Retina (tissue), 1 donor: ENCODE results near the gene TSTD2.
"Not testable (repeated sequence)": the region's sequence is repeated elsewhere in the genome, so short reads cannot be mapped to it uniquely, and the experiment has no call there.

Experiments used
- DNase-seq: peaks from one replicate; pipeline ENCODE4 v3.0.0-alpha.2; 2016

TSTD2 gene

DNA sequence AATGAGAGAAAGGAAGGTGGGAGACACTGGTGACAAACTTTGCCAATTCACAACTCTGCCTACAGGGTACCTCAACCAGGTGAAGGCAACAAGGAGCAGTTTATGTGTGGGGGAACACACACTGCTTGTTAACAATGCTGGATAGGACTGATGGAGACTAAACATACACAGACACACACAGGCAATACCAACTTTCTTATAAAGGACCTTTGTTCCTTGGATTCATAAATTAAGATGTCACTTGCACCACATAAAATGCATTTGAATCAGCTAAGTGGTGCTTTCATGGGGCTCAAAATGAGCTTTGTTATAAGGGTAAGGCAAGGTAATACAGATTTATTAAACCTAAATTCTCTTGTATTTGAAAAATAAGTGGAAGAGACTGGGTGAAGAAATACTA lies 4.0 kb downstream of the TSTD2 start:
- no peak for DNase-seq

DNA sequence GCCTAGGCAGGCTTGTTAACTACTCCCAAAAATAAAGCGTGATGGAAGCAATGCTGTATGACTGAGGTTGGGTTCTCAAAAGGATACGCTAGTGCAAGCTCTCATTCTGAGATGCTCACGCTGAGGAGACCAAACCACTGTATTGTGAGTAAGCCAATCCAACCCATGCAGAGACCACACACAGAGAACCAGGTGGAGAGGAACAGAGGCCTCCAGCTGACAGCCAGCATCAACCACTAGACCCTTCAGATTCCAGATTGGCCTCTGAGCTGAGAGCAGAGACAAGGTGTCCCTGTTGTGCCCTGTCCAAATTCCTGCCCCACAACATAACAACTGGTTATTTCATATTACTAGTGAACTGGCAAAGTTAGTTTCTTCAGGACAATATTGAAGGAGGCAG lies 4.5 kb downstream of the TSTD2 start:
- no peak for DNase-seq

DNA sequence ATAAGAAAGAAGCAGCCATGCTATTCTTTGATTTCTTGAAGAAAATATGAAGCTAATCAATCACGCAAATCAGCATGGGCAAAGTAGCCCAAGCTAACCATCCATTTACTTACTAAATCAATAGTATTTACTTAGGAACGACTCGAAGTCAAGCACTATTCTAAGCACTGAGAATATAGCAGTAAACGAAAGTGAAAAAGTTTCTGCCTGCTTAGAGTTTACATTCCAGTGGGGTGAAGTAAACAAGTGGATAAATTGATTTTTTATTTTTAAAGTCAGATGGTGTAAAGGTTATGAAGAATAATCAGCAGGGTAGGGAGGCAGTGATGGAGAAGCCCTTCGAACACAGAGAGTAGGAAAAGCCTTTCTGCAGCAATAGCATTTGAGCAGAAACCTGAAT lies 5.5 kb downstream of the TSTD2 start:
- no peak for DNase-seq

DNA sequence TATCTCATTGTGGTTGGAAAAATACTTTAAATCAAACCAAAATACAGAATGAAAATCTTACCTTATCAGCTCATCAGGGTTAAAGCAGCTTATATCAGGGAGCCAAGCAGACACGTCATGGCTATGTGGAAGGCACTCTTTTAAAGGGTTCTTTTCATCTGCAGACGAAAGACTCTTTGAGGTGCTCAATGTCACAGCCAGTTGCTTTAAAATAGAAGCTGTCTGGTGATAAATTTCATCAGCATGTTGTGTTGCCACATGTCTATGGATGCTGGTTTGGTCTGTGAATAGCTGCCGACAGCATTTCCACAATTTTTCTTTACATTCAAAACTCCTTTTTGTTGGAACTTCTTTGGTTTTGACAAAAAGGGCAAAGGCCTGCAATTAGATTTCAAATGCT lies 7.5 kb downstream of the TSTD2 start:
- DNase-seq = no peak

DNA sequence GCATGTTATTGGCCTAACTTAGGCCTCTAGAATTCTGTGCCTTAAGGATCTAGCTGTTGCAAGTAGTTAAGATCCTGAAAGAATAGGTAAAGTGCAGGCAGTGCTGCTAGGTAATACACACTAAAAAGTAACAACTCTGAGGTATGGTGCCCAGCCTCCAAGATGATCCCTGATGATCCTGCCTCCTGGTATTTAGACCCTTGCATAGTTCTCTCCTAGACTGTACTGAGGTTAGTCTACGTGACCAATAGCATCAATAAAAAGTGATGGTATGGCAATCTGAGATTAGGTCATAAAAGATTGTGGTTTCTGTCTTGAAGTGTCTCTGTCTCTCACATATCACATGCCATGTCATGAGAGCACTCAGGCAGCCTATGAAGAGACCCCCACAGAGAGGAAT lies 9.2 kb downstream of the TSTD2 start:
- DNase-seq = no peak

DNA sequence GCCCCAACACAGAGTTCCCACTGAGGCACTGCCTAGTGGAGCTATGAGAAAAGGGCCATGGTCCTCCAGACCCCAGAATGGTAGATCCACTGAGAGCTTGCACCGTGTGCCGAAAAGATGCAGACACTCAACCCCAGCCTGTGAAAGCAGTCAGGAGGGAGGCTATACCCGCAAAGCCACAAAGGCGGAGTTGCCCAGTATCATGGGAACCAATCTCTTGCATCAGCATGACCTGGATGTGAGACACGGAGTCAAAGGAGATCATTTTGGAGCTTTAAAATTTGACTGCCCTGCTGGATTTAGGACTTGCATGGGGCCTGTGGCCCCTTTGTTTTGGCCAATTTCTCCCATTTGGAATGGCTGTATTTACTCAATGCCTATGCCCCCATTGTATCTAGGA lies 10.7 kb downstream of the TSTD2 start:
- not testable (repeated sequence) for DNase-seq

DNA sequence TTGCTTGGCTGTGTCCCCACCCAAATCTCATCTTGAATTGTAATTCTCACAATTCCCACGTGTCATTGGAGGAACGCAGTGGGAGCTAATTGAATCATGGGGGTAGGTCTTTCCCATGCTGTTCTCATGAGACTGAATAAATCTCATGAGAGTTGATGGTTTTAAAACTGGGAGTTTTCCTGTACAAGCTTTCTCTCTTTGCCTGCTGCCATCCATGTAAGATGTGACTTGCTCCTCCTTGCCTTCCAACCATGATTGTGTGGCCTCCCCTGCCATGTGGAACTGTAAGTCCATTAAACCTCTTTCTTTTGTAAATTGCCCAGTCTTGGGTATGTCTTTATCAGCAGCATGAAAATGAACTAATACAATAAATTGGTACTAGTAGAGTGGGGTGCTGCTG lies 13.1 kb downstream of the TSTD2 start:
- DNase-seq = not testable (repeated sequence)

DNA sequence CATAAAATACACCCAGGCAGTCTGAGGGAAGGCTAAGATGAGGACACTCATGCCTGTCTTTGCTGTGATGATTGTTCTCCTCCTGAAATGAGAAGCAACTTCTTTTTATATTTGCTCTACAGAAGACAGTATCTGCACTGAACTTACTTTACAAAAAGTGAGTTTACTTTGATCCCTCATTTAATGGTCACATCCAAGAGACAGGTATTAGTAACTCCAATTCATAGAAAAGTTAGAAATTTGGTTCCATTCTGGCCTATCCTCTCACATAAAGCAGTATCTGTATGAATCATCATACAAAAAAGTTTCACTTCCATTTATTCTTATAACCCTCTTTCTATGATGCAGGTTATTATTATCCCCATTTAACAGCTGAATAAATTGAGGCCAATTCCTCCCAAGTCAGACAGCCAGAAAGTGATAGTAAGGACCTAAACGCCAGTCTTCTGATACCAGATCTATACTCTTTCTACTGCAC lies 15.2 kb downstream of the TSTD2 start:
- DNase-seq = no peak

DNA sequence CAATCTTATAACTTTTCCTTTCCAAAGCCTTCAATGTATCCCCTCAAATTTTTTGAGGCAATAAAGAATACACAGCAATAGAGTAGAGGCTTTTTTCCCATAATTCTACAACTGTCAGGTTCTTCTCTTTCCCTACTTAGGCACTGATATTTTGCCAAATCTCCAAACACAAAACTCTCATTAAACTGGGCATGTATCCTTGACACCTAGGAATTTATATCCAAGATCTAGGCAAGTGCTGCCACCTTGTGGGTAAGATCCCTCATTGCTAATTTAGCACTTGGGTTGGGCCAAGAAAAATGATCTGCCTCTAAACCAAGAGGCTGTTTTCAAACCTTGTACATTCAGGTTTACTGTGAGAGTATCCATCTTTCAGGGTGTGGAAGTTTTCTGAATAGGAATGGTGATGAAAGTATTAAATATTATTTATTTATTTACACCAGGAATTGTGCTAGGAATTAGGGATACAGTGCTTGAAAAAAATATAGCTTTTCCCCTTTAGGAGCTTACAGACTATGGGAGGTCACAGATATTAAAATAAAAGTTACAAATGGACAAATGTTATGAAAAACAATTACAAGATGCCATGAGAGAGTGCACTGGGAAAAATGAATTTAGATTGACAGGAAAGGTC lies 17.6 kb downstream of the TSTD2 start:
- peak; percentile 45 for DNase-seq

DNA sequence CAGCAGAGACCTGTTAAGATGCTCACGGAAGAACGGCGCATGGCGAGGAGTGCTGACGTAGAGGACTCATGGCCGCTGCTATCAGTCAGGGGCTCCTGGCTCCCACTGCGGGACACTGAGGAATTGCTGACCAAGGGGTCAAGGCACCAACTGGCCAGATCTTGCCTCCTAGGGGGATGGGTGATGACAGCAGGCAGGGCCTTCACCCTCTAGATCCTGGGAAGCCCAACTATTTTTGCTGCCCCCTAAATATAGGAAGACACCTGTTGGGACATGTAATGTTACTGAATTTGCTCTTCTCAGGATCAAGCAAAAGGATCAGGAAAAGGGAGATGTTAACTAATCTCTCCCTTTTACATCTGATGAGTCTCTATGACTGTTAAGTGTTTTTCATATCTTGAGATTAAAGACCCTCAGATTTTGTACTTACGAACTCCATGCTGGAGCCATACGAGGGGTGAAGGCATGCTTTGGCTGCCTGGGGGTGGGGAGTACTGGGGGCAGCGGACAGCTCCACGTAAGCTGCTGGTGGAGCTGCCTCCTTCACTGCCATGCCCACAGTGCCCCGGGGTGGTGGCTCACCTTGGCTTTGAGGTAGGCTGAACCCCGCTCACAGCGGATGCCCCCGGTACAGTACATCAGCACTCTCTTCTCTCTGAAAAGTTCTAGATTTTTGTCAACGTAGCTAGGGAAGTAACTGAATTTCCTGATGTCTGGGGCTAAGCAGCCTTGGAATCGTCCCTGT lies 28.1 kb downstream of the TSTD2 start:
- DNase-seq = no peak

DNA sequence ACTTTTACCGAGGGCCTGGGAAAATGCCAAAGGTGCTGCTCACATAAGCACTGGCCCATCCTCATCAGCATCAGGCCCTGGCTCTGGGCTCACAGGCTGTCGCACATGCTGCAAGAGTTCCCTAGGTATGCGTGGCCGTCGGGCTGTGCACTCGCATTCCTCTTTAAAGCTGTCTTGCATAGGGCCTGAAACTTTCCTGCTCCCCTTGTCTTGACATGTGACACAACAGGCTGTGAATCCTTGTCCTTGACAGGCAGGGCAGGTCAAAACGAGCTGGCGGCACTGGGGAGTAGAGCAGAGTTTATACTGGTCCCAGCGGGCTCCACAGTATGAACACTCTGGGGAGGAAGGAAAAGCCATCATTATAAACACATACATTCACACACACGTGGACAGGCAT lies 30.7 kb downstream of the TSTD2 start:
- DNase-seq = no peak

DNA sequence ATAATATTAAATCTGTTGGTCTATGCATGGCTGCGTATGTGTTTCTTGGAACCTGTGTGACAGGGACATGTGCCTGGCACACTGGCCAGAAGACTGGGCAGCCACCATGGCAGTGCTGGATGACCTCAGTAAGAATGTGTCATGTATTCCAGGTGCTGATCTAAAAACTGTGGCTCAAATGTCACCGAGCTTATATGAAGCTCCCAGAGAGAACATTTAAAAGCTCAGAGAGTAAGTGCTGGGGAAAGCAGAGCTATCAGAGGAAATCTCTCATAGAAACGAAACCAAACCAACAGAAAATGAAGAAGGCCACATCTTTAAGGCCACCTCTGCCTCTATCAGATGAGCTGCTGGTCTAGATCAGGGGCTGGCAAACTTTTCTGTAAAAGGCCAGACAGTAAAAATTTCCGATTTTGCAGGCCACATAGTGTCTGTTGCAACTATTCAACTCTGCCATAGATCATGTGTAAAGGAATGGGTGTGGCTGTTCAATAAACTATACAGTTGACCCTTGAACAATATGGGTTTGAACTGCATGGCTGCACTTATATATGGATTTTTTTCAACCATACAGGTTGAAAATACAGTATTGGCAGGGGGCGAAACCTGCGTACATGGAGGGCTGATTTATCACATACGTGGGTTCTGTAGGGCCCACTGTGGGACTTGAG lies 31.8 kb downstream of the TSTD2 start:
- DNase-seq = no peak

DNA sequence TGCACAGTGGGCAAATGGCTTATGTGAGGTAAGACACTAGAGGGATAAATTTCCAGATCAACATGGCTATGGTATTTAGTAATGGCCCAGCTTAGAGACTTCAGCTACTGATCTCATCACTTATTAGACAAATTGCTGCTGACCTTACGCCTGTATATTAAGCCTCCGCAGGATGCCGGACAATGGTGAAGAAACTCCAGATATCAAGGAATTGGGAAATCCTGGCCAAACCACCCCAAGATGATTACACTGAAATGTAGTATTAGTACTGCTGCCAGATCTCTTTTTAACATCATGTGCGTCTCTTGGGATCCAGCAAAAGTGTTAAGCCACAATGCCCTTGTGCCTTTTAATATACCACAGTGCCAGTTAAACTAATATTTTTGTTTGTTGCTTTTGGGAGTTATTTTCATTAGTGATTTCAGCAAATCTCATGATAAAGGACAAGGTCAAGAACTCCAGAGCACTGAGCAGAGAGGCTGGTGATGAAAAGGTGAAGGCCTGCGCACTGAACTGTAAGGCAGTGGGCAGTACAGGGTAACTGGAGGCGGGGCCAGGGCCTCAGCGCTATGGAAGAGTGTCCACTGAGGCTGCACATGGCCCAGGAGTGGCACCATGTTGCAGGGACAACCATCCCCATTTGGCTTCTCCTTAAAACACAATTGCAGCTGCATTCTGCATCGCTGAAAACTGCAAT lies 32.5 kb downstream of the TSTD2 start:
- no peak for DNase-seq

DNA sequence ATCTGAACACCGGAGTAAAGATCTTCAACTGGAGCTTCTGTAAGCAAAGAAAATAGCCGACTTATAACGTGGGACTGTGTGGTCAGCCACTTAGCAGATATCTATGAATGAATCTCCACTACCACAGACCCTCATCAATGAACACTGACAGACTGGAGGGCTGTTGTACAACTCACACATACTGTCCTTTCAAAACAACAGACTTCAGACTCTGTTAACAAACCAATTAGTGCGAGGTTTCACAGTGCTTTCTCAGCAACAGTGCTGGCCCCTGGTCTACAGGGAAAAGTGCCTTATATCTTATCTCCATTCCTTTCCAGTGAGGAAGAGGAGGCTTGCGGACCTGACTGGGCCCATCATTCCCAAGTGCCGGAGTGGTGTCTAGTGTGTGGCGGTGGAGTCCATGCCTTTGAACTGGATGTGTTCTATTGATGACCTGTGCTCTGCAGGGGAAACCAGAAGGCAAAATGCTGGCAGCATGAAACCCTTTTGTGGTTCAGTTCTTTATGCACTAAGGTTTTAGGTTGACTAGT lies 33.8 kb downstream of the TSTD2 start:
- DNase-seq = no peak

DNA sequence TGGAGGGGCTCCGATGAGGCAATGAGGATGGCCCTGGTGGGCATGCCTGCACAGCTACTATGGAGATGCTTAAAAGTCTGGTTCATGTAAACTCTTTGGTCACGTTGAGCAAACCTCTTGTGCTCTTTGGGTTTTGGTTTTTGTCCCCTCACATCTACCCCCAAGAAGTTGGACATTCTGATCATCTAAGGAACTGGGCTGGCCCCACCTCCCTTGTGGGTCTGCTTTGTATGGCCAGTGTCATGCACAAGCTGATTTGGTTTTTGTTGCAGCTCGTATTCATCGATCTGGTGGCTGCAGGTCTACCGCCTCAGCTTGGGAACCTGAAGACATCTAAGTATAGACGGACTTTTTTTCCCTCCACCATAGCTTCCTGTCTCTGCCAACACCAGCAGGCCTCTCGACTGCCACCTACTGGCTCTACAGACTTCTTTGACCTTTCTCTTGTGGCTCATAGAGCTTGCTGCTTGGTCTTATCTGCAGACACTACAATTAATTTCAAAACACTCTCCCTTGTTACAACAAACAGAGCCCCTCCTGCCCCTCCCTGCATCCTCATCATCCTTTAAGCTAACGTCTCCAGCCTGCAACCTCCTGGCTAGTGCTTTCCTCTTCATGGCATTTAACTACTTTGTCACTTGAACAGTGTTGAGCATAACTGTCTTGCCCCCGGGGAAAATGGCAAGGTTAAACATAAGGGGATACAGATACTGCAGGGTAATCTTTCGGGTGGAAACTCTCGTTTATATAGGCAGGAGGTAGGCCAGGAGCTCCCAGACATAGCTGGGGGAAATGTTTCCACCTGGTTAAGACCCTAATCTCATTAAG lies 34.5 kb downstream of the TSTD2 start:
- DNase-seq = peak; percentile 67

DNA sequence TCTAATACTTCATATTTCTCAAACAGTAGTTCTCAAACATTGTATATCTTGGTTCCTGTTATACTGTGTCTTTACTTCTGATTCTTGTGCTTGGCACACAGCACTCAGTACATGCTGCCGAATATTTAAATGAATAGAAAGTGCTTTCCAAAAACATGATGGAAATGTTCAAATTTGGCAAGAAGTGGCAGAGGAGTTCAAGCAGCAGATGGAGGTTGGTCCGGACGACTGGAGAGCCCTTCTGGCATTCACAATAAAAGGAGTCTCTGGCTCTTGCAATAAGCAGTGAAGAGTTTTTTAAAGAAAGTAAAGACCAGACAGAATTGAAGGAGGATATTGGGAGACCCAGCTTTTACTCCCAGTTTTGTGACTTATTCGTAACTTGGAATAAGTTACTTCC lies 36.3 kb downstream of the TSTD2 start:
- no peak for DNase-seq

DNA sequence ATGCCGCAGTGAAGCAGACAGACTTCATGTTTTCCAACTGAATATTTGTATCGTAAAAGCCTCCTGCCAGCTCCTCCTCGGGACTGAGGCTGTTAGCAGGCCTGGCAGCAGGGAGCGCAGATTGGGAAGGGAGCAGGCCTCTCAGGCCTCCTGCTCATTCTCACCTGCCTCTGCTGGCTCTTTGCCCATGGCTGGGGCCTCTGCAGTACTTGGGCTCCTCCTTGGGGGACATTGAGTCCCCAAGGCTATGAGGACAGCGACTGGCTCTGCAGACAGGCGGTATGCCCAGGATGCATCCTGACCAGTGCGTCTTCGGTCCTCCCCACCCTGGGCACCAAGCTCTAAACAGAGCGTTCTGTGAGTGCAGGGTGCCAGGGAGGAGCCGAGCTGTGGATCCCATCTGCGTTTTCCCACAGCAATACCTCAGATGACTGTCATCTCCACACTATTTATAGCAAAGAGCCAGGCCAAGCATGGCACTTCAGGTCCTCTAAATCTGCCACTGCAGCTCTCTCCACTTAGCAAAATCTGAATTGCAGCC lies 38.7 kb downstream of the TSTD2 start:
- DNase-seq = no peak

DNA sequence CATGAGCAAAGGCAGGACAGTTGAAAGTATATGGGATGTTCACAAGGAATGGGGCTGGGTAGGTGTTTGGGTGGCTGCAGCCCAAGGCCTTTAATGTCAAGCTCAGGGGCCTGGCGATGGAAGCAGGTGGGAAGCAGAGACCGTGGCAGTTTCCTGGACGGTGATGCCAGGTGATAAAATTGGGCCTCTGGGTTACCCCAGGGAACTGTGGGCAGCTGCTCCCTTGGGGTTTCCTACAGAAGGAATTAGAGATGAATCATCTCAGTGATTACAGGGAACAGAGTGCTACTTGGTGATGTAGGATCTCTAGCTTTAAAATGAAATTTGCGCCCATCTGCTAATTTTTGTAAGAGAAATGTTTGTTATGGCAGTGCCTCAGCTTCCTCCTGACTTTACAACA lies 39.2 kb downstream of the TSTD2 start:
- DNase-seq = no peak

DNA sequence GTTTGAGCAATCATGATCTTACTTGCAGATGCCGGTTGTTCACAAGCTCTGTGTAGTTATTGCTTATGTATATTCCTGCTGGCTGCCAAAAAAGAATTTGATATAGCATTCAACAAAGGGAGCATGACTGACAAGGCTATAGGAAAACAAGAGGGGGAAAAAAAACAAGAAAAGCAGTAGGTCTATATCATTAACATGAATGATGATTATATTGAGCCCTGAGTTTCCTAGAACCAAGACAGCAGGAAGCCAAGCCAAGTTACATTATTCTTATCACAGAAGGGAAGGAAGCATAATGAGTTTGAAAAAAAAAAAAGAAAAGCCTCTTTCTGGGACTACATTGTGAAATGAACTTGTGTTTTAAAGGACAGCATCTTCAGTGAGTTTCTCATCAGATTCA lies 41.0 kb downstream of the TSTD2 start:
- no peak for DNase-seq

DNA sequence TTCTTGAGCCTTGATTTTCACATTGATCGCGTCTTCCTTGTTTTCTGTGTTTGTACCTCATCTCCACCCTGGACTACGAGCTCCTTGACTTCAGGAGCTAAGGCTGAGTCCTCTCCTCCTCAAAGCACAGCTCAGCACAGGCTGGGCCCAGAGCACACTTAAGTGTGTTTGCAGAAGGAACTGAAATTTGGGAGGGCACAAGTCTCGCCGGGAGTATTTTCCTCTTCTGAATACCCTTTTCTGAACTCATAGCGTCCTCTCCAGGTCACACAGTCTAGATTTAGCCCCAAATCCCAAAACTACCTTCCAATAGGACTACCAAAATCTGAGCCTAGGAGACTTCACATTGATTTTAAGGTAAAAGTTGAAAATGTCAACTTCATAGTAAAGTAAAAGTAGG lies 41.6 kb downstream of the TSTD2 start:
- no peak for DNase-seq

DNA sequence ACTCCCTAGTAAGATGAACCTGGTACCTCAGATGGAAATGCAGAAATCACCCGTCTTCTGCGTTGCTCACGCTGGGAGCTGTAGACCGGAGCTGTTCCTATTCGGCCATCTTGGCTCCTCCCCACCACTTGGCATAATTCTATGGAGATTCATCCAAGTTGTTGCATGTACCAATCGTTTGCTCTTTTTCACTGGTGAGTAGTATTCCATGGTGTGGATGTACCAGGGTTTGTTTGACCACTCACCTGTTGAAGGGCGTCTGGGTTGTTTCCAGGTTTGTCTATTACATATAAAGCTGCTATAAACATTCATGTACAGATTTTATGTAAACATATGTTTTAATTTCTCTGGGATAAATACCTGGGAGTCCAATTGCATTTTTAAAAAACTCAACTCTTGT lies 46.3 kb downstream of the TSTD2 start:
- not testable (repeated sequence) for DNase-seq

DNA sequence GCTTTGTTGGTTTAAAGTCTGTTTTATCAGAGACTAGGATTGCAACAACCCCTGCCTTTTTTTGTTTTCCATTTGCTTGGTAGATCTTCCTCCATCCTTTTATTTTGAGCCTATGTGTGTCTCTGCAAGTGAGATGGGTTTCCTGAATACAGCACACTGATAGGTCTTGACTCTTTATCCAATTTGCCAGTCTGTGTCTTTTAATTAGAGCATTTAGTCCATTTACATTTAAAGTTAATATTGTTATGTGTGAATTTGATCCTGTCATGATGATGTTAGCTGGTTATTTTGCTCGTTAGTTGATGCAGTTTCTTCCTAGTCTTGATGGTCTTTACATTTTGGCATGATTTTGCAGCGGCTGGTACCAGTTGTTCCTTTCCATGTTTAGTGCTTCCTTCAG lies 48.4 kb downstream of the TSTD2 start:
- DNase-seq = not testable (repeated sequence)
